NB4 (cell line): ENCODE data around the gene SLC1A1.

ENCODE experiments used
- DNase-seq: peaks from one replicate; pipeline ENCODE4 v3.0.0; 2010; ENCODE audit warnings: low read depth
- H3K4me3 ChIP-seq: one replicate; pipeline ENCODE4 v1.5.1; 2011; ENCODE audit warnings: mild to moderate bottlenecking, low read depth, low read length, moderate library complexity
- CTCF ChIP-seq: IDR thresholded peaks from one replicate; pipeline ENCODE4 v1.5.1; 2012; ENCODE audit warnings: low read depth, low read length
- MAX ChIP-seq: IDR thresholded peaks from 2 replicates; pipeline ENCODE4 v1.6.1; 2011; ENCODE audit warnings: low read depth, low read length
- MYC ChIP-seq: IDR thresholded peaks from 2 replicates; pipeline ENCODE4 v1.6.1; 2011; ENCODE audit warnings: low read depth, low read length
- POLR2A ChIP-seq: IDR thresholded peaks from 2 replicates; pipeline ENCODE4 v1.6.1; 2011; ENCODE audit warnings: mild to moderate bottlenecking; ENCODE audit not compliant: insufficient read length; ENCODE audit errors: extremely low read depth

The SLC1A1 gene

GRCh38 chr9:4497395-4497794, 7.1 kb downstream of the SLC1A1 start:
- no peak for DNase-seq
- H3K4me3 ChIP-seq, result no peak overlapping the region
- TF ChIP-seq MAX (no peak), MYC (no peak), CTCF (no peak), POLR2A (no peak)

- TF ChIP-seq MYC (no peak), POLR2A (no peak), CTCF (no peak), MAX (no peak)
- no peak overlapping the region for H3K4me3 ChIP-seq
- DNase-seq, result no peak
Observed at GRCh38 chr9:4497855-4498254, 7.6 kb downstream of the SLC1A1 start.

GRCh38 chr9:4499917-4500316, 9.6 kb downstream of the SLC1A1 start:
- no peak overlapping the region for H3K4me3 ChIP-seq
- DNase-seq, result no peak
- TF ChIP-seq CTCF (no peak), MYC (no peak), MAX (no peak), POLR2A (no peak)

- DNase-seq, result no peak
- TF ChIP-seq MYC (no peak), MAX (no peak), POLR2A (no peak), CTCF (no peak)
- H3K4me3 ChIP-seq, result no peak overlapping the region
Observed at GRCh38 chr9:4501147-4501507, 10.9 kb downstream of the SLC1A1 start.

GRCh38 chr9:4502444-4502843, 12.2 kb downstream of the SLC1A1 start:
- TF ChIP-seq MAX, result no peak
- no peak for TF ChIP-seq CTCF
- TF ChIP-seq POLR2A, result no peak
- no peak for TF ChIP-seq MYC
- H3K4me3 ChIP-seq, result no peak overlapping the region
- no peak for DNase-seq

- H3K4me3 ChIP-seq, result no peak overlapping the region
- no peak for TF ChIP-seq MAX
- no peak for TF ChIP-seq CTCF
- TF ChIP-seq POLR2A, result no peak
- no peak for TF ChIP-seq MYC
- DNase-seq, result no peak
Observed at GRCh38 chr9:4503103-4503502, 12.8 kb downstream of the SLC1A1 start.
